GM21717 (cell line): ENCODE results near the gene DIAPH3.

ENCODE experiments used
- ATAC-seq: cut with Tn5 transposase; IDR thresholded peaks from one replicate; pipeline ENCODE4 v1.9.1; 2021; ENCODE audit warnings: mild to moderate bottlenecking, moderate library complexity; ENCODE audit not compliant: unreplicated experiment

DIAPH3 gene

GRCh38 chr13:59963383-59963782 lies 200.3 kb downstream of the DIAPH3 start:
- ATAC-seq = no peak

GRCh38 chr13:59962343-59962742 lies 201.4 kb downstream of the DIAPH3 start:
- ATAC-seq = no peak

- no peak for ATAC-seq
These were observed 203.0 kb downstream of the DIAPH3 start for GRCh38 chr13:59960683-59961082.

GRCh38 chr13:59957438-59957837 lies 206.3 kb downstream of the DIAPH3 start:
- no peak for ATAC-seq

- no peak for ATAC-seq
These were observed 209.1 kb downstream of the DIAPH3 start for GRCh38 chr13:59954601-59955000.

- ATAC-seq = no peak
These were observed 212.7 kb downstream of the DIAPH3 start for GRCh38 chr13:59951011-59951410.

- ATAC-seq = no peak
These were observed 213.5 kb downstream of the DIAPH3 start for GRCh38 chr13:59950266-59950665.

- no peak for ATAC-seq
These were observed 215.0 kb downstream of the DIAPH3 start for GRCh38 chr13:59948686-59949085.

- ATAC-seq = no peak
These were observed 216.8 kb downstream of the DIAPH3 start for GRCh38 chr13:59946944-59947343.

- no peak for ATAC-seq
These were observed 232.1 kb downstream of the DIAPH3 start for GRCh38 chr13:59931621-59932020.

- no peak for ATAC-seq
These were observed 239.5 kb downstream of the DIAPH3 start for GRCh38 chr13:59924256-59924655.

GRCh38 chr13:59915252-59915651 lies 248.5 kb downstream of the DIAPH3 start:
- no peak for ATAC-seq

GRCh38 chr13:59914556-59914955 lies 249.2 kb downstream of the DIAPH3 start:
- ATAC-seq = no peak

- no peak for ATAC-seq
These were observed 257.2 kb downstream of the DIAPH3 start for GRCh38 chr13:59906413-59907049.

GRCh38 chr13:59901191-59901590 lies 262.5 kb downstream of the DIAPH3 start:
- ATAC-seq = no peak

- no peak for ATAC-seq
These were observed 265.7 kb downstream of the DIAPH3 start for GRCh38 chr13:59898066-59898465.

- ATAC-seq = no peak
These were observed 270.5 kb downstream of the DIAPH3 start for GRCh38 chr13:59893266-59893665.

GRCh38 chr13:59891053-59891452 lies 272.7 kb downstream of the DIAPH3 start:
- no peak for ATAC-seq

- no peak for ATAC-seq
These were observed 273.7 kb downstream of the DIAPH3 start for GRCh38 chr13:59890054-59890453.

GRCh38 chr13:59888408-59888807 lies 275.3 kb downstream of the DIAPH3 start:
- no peak for ATAC-seq

- no peak for ATAC-seq
These were observed 278.7 kb downstream of the DIAPH3 start for GRCh38 chr13:59885076-59885475.

GRCh38 chr13:59883885-59884284 lies 279.8 kb downstream of the DIAPH3 start:
- no peak for ATAC-seq

GRCh38 chr13:59880468-59880867 lies 283.3 kb downstream of the DIAPH3 start:
- no peak for ATAC-seq
